Measurements from ENCODE around the gene L1CAM.

L1CAM gene

DNA sequence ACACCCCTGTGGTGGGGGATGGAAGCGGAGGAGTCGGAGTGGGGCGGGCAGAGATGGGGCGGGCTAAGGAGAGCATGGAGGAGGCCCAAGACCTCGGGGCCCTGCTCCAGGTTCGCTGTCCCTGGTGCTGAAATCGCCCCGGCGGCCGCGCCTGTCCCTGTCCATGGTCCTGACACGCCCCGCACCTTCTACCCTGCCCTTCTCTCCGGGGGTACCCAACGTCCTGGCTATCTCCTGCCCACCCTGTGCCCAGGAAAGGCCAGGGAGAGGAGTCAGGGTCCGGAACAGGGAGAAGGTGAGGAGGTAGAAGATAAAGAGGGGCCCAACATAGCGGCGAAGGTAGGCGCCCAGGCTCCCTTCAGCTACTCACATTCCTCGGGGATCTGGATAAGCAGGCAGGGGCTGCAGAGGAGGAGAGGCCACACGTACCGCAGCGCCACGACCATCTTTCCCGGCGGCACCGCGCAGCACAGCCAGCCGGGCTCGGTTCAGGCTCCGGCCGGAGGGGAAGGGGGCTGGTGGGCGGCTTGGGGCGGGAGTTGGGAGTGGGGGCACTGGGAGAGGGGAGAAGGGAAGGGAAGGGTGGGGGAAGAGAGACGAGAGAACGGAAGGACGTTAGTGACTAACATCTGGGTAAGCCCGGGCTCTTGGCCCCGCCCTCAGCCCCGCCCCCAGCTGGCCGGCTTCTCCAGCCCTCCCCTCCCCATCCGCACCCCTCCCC, 10.4 kb downstream of the L1CAM start:
- no peak for DNase-seq

DNA sequence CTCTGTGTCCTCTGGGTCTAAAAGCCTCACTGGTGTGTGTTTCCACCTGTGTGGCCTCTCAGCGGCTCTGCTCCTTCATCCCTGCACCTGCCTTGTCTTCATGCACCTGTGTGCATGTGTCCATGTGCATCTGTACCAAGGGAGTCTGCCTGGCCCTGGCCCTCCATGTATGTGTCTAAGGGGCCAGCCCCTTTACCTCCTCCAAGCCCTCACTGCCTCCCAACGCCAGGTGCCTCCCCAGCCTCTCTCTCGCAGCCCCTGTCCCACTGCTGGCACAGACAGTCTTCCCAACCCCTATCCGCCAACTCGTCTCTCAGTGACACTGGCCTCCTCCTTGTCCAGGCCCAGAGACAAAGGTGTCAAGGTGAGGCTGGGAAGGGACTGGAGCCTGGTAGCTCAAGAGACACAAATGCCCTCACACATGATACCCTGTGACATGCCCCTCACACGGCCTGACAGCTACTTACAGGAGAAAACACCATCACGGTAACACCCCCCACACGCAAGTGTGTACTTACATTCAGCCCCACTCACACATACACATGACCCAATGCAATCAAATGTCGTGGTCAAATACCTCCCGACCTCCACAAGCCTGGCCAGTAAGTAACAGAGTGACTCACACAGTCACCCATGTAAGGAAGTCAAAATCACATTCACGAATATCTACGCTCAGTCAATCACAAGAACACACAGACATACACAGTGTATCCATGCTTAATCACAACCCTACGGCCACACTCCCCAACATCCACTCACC, 11.4 kb downstream of the L1CAM start:
- DNase-seq, result peak; percentile 5

DNA sequence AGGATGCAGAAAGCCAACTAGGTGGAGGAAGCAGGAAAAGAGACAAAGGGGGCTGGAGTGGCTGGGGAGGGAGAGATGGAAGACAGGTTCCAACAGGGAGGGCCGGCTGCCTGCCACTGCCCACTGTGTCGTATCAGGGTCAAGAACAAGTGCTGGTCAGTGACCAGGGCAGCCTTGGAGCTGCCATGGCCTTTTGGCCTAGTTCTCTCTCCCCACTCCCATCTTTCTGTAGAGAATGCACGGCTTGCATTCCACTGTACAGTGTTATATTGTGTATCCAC, 11.9 kb downstream of the L1CAM start:
- DNase-seq, result no peak

DNA sequence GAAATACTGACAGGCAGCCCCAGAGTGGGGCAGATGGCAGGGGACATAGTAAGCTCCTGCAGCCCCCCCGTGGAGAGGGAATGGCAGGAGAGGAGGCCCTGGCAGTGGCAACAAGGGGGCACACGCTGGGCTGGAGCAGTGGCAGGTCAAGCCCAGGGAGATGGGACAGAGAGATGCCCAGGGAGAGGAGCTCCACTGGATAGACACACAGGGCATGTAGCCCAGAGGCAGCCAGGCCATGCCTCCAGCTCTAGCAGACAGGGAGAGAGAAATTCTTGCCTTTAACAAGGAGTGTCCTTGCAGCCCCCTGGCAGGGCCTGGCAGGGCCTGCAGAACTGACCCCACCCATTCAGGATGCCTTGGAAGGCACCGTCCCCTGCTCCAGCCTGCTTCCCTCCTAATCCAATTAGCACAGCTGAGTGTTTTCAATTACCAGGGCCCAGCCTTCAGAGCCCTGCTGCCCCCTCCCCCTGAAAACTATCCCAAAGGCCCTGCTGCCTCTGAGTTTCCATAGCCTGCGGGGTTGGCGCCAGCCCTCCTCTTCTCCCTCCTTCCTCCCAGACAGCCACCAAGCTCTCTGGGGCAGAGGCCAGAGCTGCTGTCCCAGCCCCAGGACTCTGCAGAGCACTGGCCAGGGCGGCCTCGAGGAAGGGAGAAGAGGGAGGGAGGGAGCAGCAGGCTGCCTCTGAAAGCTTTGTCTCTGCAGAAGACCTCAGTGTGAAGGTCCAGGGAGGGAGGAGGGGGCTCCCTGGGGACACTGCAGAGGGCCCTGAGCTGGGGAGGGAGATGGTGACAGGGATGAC, 12.5 kb downstream of the L1CAM start:
- DNase-seq, result no peak

DNA sequence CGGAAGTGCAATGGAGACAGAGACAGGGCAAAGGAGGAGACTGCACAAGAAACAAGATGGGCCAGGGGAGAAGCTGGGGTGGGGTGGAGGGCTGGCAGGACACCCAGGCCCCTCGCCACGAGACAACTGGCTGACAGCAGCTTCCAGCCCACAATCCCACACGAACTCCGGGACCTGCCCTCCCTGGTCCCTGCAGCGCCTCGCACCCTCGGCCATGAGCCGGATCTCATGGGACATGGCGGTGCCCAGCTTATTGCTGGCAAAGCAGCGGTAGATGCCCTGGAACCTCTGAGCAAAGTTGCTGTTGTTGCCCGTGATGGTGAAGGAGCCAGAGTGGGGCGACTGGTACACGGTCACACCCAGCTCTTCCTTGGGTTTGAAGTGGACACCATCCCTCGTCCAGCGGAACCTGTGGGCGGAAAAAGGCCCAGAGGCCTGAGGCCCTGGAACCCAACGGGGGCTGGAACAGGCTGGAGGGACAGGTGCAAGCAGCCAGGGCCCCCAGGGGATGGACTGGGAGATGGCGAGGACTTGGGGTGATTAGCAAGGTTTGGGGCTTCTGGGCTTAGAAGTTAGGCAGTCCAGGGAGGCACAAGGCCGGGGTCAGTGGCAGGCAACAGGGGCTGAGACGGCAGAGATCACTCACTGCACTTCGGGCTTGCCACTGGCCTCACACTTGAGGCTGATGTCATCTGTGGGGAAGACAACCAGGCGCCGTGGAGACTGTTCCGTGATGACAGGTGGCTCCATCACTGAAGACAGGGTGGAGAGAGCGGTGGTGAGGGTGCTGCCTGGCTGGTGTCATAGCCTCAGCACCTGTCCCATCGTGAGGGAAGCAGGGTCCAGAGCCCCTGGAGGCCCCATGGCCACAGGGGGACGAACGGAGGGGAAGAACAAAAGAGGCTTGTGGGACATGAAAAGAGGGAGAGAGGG, 13.8 kb downstream of the L1CAM start:
- DNase-seq, result no peak

DNA sequence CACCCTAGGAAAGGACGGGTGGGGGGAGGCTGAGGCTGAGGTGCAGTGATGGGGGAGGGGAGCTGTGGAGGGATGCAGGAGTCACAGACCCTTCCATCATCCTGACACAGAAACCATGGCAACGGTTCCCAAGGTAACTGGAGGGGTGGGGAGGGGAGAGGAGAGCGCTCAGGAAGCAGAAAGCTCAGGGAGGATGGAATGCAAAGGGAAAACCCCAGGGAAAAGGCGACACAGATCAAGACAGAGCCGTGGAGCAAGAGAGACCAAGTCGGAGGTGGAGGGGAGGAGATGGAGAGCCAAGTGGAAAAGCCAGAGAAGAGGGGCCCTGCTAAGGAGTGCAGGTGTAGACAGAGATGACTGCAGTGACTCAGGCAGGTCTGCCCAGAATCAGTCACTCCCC, 14.5 kb downstream of the L1CAM start:
- no peak for DNase-seq

DNA sequence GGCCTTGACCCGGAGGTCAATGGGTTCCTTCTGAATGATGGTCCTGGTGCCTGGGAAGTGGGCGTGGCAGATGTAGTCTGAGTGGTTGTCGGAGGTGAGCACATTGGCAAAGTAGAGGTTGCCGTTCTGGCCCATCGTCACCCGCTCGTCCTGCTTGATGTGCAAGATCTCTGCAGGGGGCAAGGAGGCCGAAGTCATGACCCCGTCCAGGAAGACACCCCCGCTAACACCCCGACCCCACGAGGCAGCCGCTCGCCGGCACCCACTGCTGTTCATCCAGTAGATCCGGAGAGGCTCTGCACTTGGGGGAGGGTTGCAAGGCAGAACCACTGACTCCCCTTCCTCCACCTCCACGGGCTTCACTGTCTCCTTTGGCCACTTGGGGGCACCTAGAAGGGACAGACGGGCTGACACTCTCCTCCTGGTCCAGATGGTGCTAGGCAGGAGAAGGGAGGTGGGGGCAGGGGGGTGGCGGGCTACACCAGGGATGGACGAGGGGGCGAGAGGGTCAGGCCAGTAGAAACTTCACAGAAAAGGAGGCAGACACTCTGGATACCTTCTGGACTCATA, 15.1 kb downstream of the L1CAM start:
- DNase-seq, result no peak

DNA sequence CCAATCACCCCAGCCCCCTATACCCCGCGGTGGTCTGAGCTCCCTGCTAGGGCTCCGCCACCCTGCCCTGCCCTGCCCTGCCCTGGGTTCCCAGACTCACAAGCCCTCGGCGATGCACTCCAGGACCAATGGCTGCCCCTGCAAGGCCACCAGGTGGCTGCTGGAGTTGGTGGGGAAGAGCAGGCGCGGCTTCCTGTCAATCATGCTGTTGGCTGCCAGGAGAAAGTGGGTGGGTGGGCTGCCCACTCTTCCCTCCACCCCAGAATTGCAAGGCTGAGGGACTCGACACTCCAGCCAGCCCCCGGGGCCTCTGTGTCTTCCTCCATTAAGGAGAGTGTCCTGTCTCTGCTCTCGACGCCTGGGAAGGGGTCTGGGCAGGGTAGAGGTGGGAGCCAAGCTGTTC, 15.7 kb downstream of the L1CAM start:
- DNase-seq, result no peak

DNA sequence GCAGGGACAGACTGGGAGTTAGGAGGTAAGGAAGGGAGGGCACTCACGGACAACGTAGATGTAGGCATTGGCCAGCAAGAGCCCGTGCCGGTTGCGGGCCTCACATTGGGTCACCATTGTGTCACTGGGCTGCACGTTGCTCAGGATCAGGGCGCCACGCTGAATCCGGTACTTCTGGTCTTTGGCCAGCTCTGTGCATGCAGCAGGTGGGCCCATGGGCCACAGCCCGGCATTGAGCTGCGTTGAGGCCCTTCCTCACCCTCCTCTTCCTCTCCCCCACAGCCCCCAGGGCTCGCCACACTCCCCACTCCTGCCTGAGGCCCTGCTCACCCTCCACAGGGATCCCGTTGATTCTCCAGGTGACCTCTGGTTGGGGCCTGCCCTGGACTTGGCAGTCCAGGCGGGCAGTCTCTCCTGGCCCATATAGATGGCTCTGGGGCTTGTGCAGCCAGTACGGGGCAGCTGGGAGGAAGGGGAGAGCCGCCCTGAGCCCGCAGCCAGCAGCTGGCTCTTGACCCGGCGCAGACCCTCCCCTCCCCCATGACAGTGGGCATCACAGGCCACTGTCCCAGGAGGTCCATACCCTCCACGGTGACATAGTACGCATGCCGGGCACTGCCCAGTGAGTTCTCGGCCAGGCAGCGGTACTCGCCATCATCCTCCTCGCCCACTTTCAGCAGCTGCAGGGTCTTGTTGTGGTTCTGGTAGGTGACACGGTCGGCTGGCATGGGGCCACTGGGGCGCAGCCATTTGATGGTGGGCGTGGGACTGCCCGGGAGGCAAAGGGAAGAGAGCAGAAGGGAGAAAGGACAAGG, 16.3 kb downstream of the L1CAM start:
- DNase-seq, result no peak

DNA sequence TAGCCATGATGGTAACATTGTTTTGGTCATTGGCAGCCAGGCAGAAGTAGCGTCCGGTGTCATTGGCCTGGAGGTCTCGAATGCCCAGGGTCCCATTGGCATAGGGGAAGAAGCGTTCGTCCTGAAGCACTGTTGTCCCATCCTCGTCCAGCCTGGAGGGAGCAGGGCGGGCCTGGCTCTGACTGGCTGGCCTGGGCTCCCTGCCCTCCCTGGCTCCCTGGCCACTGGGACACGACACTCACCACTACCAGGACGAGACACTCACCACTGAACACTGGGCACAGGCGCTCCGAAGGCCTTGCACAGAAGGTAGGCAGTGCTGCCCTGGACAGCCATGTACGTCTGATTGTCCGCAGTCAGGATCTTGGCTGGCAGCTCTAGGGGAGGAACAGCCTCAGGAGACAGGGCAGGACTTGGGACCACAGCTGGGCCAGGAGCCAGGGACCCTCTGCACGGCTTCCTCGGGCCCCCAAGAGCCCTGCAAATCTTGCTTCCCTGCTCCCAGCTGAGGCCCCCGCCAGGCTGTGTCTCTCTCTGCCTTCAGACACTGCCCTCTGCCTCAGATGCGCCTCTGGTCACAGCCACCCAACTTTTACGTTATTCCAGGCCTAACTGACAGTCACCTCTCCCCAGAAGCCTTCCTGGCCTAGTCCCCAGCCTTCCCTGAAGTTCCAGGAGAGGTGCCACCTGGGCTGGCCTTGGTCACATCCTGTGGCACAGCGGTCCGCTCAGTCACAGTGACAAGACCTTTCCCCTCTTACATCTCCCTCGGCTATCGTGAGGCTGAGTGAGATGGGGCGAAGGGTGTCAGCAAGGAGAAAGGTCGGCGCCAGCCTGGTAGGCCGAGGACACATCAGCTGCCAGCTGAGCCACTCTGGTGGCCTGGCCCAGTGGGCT, 17.1 kb downstream of the L1CAM start:
- DNase-seq, result no peak

DNA sequence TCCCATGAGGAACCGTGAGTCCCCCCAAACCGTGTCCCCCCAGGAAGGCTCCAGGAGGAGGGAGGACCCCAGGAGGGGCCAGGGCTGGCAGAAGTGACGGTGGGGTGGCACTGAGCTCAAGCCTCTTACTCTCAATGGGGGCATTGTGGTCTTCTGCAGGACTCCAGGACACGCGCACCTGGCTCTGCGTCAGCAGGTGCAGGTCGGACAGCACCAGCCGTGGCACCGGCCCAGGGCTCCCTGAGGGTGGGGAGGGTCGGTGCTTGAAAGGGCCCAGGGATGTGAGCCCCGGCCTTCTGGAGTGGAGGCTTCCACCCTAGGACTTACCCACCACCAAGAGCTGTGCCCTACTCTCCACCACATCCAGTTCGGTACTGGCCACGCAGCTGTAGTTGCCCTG, 18.3 kb downstream of the L1CAM start:
- DNase-seq, result no peak

DNA sequence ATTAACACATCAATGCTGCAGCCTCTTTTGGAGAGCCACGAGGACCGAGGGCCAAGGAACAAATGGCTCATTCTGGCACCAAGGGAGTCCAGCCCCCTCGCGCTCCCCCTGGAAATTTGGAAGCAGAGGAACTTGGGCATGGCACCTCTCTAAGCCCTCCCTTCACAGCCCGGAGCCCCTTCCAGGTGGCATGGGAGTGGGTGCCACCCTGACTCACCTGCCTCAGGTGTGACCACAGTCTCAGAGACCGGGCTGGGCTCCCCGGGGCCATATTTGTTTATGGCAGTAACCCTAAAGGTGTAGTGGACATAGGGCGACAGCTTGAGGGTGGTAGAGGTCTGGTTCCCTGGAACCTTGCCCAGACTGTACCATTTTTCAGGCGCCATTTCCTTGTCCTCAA, 18.8 kb downstream of the L1CAM start:
- DNase-seq, result no peak

DNA sequence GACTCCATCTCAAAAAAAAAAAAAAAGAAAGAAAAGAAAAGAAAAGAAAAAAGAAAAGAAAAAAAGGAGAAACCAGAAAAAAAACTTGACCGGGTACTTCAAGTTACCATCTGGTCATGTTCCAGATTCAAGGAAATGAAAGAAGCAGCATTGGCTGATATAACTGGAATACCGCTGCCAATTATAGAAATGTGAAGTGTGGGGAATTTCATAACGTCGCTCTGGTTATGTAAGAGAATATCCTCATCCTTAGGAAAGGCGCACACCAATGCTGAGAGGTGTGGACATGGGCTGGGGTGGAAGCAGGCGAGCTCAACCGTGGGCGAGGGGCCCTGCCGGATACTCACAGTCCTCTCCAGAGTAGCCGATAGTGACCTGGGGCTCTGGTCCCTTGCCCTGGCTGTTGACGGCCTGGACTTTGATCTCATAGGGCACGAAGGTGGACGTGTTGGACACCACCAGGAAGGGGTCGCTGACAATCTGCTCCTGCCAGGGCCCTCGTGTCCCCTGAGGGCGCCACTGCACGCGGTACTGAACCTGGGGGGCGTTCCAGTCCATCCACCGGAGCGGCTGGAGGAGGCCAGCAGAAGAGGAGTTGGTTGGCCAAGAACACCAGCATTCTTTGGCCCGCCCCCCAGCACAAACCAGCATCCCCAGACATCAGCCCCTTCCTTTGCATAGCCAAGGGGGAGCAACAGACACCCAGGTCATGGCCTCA, 19.5 kb downstream of the L1CAM start:
- no peak for DNase-seq

DNA sequence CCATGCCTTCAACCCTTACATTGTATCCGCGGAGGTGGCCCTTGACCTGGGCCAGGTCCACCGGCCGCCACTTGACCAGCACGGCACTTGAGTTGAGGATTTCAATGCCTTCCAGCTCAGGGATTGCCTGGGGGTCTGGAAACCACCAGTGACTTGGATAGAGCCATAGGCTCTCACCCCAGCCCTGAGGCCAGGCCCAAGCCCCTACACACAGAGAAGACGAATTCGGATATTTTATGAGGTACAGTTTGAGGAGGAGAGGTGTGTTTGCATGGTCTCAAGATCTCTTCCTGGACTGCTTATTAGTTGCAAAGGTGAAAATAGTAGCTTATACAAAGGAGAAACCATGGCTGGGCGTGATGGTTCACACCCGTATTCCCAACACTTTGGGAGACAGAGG, 20.3 kb downstream of the L1CAM start:
- DNase-seq, result no peak

DNA sequence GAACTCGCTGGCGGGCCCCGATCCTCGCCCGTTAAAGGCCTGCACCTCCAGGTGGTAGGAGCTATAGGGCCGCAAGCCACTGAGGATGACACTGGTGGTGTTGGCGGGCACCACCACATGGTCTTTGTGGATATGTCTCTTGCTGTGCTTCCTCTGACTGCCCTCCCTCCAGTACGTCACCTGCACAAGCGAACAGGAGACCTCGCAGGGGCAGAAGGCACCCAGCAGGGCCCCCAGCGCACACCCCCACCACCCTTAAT, 20.7 kb downstream of the L1CAM start:
- DNase-seq, result no peak

DNA sequence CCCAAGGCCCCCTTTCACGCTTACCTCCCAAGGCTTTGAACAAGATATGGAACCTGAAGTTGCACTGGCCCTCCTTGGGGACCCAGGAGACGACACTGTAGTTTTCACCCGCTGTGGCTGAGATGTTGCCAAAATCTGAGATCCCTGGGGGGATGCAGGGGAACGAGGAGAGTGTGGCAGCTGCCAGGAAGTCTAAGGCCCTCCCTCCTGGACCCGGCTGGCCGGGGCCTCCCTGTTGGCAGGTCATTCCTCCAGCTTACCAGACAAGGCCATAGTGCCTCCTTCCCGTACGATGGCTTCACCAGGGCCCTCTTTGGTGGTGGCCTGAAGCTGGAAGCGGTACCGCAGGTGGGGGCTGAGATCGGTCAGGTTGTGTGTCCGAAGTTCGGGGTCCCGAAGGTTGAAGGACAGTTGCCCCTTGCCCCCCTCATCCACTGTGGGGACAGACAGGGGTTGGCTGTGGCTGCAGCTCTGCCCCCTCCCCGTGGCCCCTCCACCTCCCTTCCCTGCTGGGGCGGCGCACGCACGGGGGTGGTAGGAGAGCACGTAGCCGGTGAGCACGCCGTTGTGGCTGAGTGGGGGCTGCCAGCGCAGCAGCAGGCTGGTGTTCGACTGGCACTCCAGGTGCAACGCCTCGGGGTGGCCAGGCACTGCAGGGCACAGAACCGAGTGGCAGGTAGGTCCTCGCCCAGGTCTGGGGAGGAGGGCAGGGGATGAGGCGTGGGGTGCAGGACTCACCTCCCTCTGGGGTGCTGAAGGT, 21.2 kb downstream of the L1CAM start:
- DNase-seq, result no peak

DNA sequence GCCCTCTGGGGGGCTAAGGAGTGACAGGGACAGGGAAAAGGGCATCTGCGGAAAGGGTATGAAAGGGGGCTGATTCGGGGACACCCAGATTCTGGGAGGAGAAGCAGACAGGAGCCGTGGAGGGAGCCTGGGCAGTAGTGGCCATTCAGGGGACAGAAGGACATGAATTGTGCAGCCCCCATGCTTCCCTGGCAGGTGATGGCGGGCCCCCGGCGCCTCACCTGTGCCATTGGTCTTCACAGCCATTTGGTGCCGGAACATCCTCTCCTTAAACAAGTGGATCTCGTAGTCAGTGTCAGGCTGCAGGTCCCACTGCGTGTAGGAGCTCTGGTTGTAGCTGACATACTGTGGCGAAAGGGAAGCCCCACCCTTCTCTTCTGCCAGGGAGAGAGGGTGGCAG, 21.9 kb downstream of the L1CAM start:
- no peak for DNase-seq

DNA sequence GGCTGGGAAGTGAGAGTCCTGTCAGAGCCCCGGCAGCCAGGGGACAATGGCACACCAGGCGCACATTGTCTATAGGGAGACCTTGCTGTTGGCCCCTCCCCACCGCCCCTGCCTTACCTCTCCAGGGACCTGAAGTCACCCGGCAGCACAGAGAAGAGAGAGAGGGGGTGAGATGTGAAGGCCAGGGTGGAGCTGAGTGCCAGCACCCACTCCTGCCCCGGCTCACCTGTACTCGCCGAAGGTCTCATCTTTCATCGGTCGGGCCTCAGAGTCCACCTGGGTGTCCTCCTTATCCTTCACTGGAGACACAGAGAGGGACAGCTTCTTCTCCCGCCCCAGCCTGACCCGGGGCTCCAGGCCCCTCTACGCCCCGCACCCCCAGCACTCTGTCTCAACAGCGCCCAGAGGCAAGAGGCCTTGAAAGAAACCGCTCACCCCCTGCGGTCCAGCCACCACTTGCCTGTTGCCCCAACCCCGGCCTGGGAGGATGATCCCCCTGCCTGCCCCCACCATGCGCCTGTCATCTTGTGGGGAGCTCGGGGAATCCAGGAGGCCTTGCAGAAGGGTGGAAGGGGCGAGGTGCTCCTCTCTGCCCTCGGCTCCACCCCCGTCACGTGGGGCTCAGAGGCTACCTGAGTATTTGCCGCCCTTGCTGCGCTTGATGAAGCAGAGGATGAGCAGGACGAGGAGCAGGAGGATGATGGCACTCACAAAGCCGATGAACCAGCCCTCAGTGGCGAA, 22.6 kb downstream of the L1CAM start:
- DNase-seq, result no peak
